Measurements from ENCODE around the gene ARSJ. TPM values are rescaled to one million over a fixed set of nuclear protein-coding genes. Genes with fewer than 3 reads are reported as not detected.

The ARSJ gene
- total RNA-seq, 4 donors from 2014 or later, result 1.8 to 5.2 (median 2.8) TPM

DNA sequence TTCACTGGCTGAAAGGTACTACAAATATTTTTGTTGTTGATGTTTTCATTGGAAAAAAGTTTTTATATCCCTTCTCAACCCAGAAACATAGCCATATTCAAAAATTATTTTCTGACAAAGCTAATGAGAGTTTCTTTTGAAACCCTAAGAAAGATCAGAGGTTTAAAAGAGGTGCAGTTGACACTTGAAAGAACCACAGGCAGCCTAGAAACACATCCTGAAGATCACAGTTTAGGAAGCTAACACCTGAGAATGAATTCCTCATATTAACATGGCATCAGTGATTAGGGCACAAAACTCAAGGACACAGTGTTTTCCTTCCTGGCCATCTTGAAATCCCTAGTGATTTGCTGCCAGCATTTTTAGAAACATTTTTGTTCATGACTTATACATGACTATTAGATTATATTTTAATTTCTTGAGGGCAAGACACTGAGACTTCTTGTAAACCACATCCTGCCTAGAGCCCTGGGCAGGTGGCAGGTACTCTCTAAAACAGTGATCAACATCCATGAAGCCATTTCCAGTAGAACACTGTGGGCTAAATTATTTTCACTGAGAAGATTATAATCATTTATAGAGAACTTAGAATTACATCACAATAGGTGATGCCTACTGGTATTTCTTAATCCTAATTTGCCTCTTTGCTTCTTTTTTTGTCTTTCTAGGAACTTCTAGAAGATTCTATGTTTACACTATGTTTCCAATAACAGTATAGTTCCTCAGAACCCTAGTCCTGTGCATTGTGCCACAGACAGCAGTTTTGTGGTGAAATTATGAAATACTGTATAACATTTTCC lies 80.0 kb downstream of the ARSJ start:
- in situ Hi-C loops (cut with MboI; ENCODE audit: low pct_ligation_motif_present in 1 of 4, low pct_unique_long_range_greater_than_20kb in 1 of 4, low sequenced_read_pairs in 3 of 4) (loop anchor here in 1 of 4 donors (25.0 kb wide), 1 partner anchor 512 kb away; no protein-coding TSS in a partner anchor), intact Hi-C loops (cut with DNase I; ENCODE audit: low total_unique reads) (loop anchor here (10.0 kb wide), 1 partner anchor 1245 kb away; no protein-coding TSS in a partner anchor)
- peak overlapping the region in 1 of 4 donors; percentile 23 for H3K27ac ChIP-seq
- TF ChIP-seq POLR2AphosphoS5 (IDR thresholded peaks at IDR 0.05), result no peak
- no peak for TF ChIP-seq POLR2A (IDR thresholded peaks at IDR 0.05)
- TF ChIP-seq EP300 (IDR thresholded peaks at IDR 0.05; ENCODE audit: low read depth), result no peak
- no peak for TF ChIP-seq CTCF (IDR thresholded peaks at IDR 0.05)
- no peaks in the 10 kb centered on the region for H3K9me3 ChIP-seq
- peak; percentile 9 for DNase-seq
- H3K27me3 ChIP-seq, result no peaks in the 10 kb centered on the region
- H3K36me3 ChIP-seq, result no peaks in the 10 kb centered on the region
- peaks cover 0 to 6% (median 0%) of the 10 kb centered on the region in 4 donors for H3K4me1 ChIP-seq
- no peak overlapping the region for H3K4me3 ChIP-seq

GRCh38 chr4:113893546-113893945 lies 85.9 kb downstream of the ARSJ start:
- no peaks in the 10 kb centered on the region for H3K9me3 ChIP-seq
- in situ Hi-C loops (cut with MboI; ENCODE audit: low pct_ligation_motif_present in 1 of 4, low pct_unique_long_range_greater_than_20kb in 1 of 4, low sequenced_read_pairs in 3 of 4), result no loop called here
- intact Hi-C loops (cut with DNase I; ENCODE audit: low total_unique reads), result loop anchor here (10.0 kb wide), 1 partner anchor 1251 kb away; no protein-coding TSS in a partner anchor
- H3K4me1 ChIP-seq, result no peaks in the 10 kb centered on the region
- no peak overlapping the region for H3K27ac ChIP-seq
- no peaks in the 10 kb centered on the region for H3K27me3 ChIP-seq
- H3K4me3 ChIP-seq, result no peak overlapping the region
- H3K36me3 ChIP-seq, result no peaks in the 10 kb centered on the region
- no peak for DNase-seq
- no peak for TF ChIP-seq CTCF (IDR thresholded peaks at IDR 0.05)
- no peak for TF ChIP-seq POLR2A (IDR thresholded peaks at IDR 0.05)
- TF ChIP-seq POLR2AphosphoS5 (IDR thresholded peaks at IDR 0.05), result no peak
- no peak for TF ChIP-seq EP300 (IDR thresholded peaks at IDR 0.05; ENCODE audit: low read depth)

DNA sequence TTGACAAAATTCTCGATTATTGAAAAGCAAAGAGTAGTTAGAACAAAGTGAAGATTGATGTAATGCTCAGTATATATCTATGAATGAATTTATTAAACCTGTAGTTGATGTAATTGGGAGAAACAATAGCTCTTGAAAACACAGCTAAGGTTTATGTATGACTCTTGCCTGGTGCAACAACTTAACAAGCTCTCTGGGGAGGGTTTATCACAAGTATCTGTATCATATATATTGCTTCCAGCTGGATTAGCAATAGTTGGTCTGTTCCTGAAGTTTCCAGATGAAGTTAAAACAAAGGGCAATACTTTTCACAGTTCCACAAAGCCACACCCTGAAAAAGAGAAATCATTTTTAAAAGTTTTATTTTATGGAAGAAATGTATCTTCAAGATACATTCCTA lies 91.4 kb downstream of the ARSJ start:
- in situ Hi-C loops (cut with MboI; ENCODE audit: low pct_ligation_motif_present in 1 of 4, low pct_unique_long_range_greater_than_20kb in 1 of 4, low sequenced_read_pairs in 3 of 4), result no loop called here
- H3K4me3 ChIP-seq, result no peak overlapping the region
- WGBS, 2 donors (ENCODE audit: low coverage in 1 of 2), result 75 to 76% methylated on average over 1 of the region's 1 CpG
- no peaks in the 10 kb centered on the region for H3K4me1 ChIP-seq
- TF ChIP-seq CTCF (IDR thresholded peaks at IDR 0.05) (no peak), POLR2AphosphoS5 (IDR thresholded peaks at IDR 0.05) (no peak), POLR2A (IDR thresholded peaks at IDR 0.05) (no peak), EP300 (IDR thresholded peaks at IDR 0.05; ENCODE audit: low read depth) (no peak)
- H3K9me3 ChIP-seq, result no peaks in the 10 kb centered on the region
- no peak overlapping the region for H3K27ac ChIP-seq
- DNase-seq, result no peak
- intact Hi-C loops (cut with DNase I; ENCODE audit: low total_unique reads), result no loop called here
- no peaks in the 10 kb centered on the region for H3K36me3 ChIP-seq
- H3K27me3 ChIP-seq, result no peaks in the 10 kb centered on the region

DNA sequence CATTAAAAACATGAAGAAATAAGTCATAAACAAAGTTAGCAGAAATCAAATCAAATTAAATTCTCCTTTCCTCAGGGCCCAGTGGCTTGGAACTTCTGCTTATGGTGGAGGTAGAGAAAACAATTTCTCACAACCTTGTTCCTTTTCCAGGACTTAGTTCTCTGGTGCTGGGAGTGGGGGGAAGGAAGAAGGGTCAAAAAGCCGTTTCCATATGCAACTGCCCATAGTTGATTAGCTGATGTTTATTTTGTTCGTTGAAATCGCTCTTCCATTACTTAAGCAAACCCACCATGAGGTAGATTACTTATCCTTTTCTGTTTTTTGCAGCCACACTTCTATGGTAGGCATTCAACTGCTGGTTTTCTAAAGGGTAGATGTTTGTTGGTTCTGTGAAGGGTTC lies 94.2 kb downstream of the ARSJ start:
- 89% methylated on average over 3 of the region's 3 CpGs for WGBS, 2 donors (ENCODE audit: low coverage in 1 of 2)

More for the DNA sequence above, 94.2 kb downstream of the ARSJ start:
- intact Hi-C loops (cut with DNase I; ENCODE audit: low total_unique reads) (no loop called here), in situ Hi-C loops (cut with MboI; ENCODE audit: low pct_ligation_motif_present in 1 of 4, low pct_unique_long_range_greater_than_20kb in 1 of 4, low sequenced_read_pairs in 3 of 4) (no loop called here)
- Histone ChIP-seq H3K4me3 (no peak overlapping the region), H3K27ac (no peak overlapping the region), H3K27me3 (no peaks in the 10 kb centered on the region), H3K4me1 (no peaks in the 10 kb centered on the region), H3K36me3 (no peaks in the 10 kb centered on the region), H3K9me3 (no peaks in the 10 kb centered on the region)
- TF ChIP-seq EP300 (IDR thresholded peaks at IDR 0.05; ENCODE audit: low read depth) (no peak), CTCF (IDR thresholded peaks at IDR 0.05) (no peak), POLR2A (IDR thresholded peaks at IDR 0.05) (no peak), POLR2AphosphoS5 (IDR thresholded peaks at IDR 0.05) (no peak)
- DNase-seq, result no peak
